ENCODE results near the gene CCNT1. TPM values are rescaled to one million over a fixed set of nuclear protein-coding genes. Genes with fewer than 3 reads are reported as not detected.
"Not testable (repeated sequence)": the region's sequence is repeated elsewhere in the genome, so short reads cannot be mapped to it uniquely, and the experiment has no call there.

The CCNT1 gene
- total RNA-seq, 2 experiments from 2014 or later: 150 TPM

- Histone ChIP-seq H3K4me1 (ENCODE audit: insufficient read depth, low read length) (peaks cover 29% of the 10 kb centered on the region), H3K27ac (ENCODE audit: low read depth in 1 of 2, low read length in 2 of 2) (no peak overlapping the region), H3K4me3 (ENCODE audit: low read length) (peak overlapping the region; percentile 90), H3K36me3 (ENCODE audit: insufficient read depth, low read length) (peaks cover 26% of the 10 kb centered on the region), H3K9me3 (ENCODE audit: control insufficient read depth in 1 of 2, insufficient read depth in 1 of 2, low read length in 2 of 2) (no peaks in the 10 kb centered on the region), H3K27me3 (ENCODE audit: control insufficient read depth in 1 of 2, insufficient read depth in 2 of 2, low read length in 2 of 2) (no peaks in the 10 kb centered on the region)
- ChIA-PET CTCF (interaction anchor here (1.6 to 2.2 kb wide), 2 partner anchors 9 kb away, joined by 5 read pairs; no protein-coding TSS in a partner anchor), POLR2A (interaction anchor here (0.8 to 1.9 kb wide), 14 partner anchors 9 to 484 kb away, joined by 3 to 35 read pairs (median 7); partner anchors contain the start of genes CCNT1, DDX23 and TUBA1B)
- H3K4me3 Mint-ChIP-seq: peak overlapping the region; percentile 91
- H3K36me3 Mint-ChIP-seq (ENCODE audit: low read depth): peaks cover 47% of the 10 kb centered on the region
- DNase-seq: no peak
- intact Hi-C loops (cut with DNase I, micrococcal nuclease): loop anchor here (1.0 to 5.0 kb wide), 2 partner anchors 33 to 526 kb away; partner anchors contain the start of genes CCNT1 (in 2 of the 2) and ASB8 (in 1 of the 2)
- TF ChIP-seq CTCF (IDR thresholded peaks at IDR 0.05): no peak
- ATAC-seq (ENCODE audit: poor library complexity): no peak
- peaks cover 42% of the 10 kb centered on the region for H3K4me1 Mint-ChIP-seq (ENCODE audit: low read depth)
- H3K27ac Mint-ChIP-seq: no peak overlapping the region
- H3K27me3 Mint-ChIP-seq: no peaks in the 10 kb centered on the region
- no peaks in the 10 kb centered on the region for H3K9me3 Mint-ChIP-seq
Observed at GRCh38 chr12:48682927-48683326, 33.6 kb downstream of the CCNT1 start.

- ChIA-PET CTCF (interaction anchor here (1.6 to 2.2 kb wide), 2 partner anchors 9 kb away, joined by 5 read pairs; no protein-coding TSS in a partner anchor), POLR2A (interaction anchor here (0.6 to 1.9 kb wide), 23 partner anchors 9 to 1342 kb away, joined by 3 to 35 read pairs (median 5); partner anchors contain the start of genes CCNT1, DDX23, RACGAP1 and SENP1)
- peaks cover 32% of the 10 kb centered on the region for H3K4me1 ChIP-seq (ENCODE audit: insufficient read depth, low read length)
- H3K27me3 Mint-ChIP-seq; ATAC-seq (ENCODE audit: poor library complexity); H3K9me3 ChIP-seq (ENCODE audit: control insufficient read depth in 1 of 2, insufficient read depth in 1 of 2, low read length in 2 of 2); DNase-seq; H3K27me3 ChIP-seq (ENCODE audit: control insufficient read depth in 1 of 2, insufficient read depth in 2 of 2, low read length in 2 of 2); H3K9me3 Mint-ChIP-seq: not testable (repeated sequence)
- peak overlapping the region; percentile 90 for H3K4me3 ChIP-seq (ENCODE audit: low read length)
- Mint-ChIP-seq H3K36me3 (ENCODE audit: low read depth) (peaks cover 47% of the 10 kb centered on the region), H3K4me3 (peak overlapping the region; percentile 91), H3K27ac (peak overlapping the region; percentile 97), H3K4me1 (ENCODE audit: low read depth) (peaks cover 46% of the 10 kb centered on the region)
- peaks cover 30% of the 10 kb centered on the region for H3K36me3 ChIP-seq (ENCODE audit: insufficient read depth, low read length)
- H3K27ac ChIP-seq (ENCODE audit: low read depth in 1 of 2, low read length in 2 of 2): peak overlapping the region in 1 of 2 donors; percentile 53
- intact Hi-C loops (cut with DNase I, micrococcal nuclease): loop anchor here (1.0 to 5.0 kb wide), 2 partner anchors 34 to 525 kb away; partner anchors contain the start of genes CCNT1 (in 2 of the 2) and ASB8 (in 1 of the 2)
Observed at GRCh38 chr12:48682533-48682905, 34.0 kb downstream of the CCNT1 start.

DNA sequence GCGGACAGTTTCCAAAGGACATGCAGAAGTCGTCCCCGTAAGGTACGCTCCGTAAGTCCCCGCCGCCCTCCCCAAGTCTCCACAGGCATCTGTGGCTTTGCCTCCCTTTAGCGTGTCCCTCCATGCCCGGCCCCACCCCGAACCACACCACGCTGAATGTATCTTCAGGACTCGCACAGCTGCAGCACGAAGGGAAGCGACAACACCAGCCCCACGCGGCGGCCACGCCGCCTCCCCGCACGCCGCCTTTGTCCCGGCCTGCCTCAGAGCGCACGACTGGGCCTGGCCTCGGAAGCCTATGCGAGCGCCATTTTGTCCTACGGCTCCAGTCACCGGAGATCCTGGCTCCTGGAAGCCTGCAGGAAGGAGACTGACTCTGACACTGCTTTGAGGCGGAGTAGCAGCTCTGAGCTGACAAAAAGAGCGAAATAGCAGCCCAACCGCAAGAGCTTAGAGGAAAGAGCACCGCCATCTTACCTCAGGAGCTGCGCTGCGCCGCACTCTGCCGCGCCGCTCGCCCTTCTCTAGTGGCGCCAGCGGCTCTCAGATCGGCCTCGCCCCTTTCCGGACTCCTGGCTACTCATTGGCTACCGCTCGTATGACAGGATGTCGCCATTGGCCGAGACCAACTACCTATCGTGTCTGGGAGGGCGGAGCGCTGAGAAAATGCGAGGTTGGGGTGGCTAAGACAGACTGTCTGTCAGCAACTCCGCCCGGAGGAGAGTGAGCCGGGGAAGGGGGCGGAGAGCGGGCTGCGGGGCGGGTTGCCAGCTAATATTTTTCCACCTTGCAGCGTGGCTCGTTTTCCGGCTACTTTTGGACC is 34.6 kb downstream of the CCNT1 start, which contains the start of gene KANSL2:
TSS of gene KANSL2 (minus strand) at position 529 of the 823 bp plus-strand sequence. CDS start 606 bp downstream, outside the sequence.
- POLR2A ChIA-PET: interaction anchor here (0.6 to 1.9 kb wide), 25 partner anchors 10 to 1343 kb away, joined by 3 to 35 read pairs (median 4); partner anchors contain the start of genes CCNT1, DDX23, RACGAP1 and SENP1
- H3K4me3 ChIP-seq (ENCODE audit: low read length): peak within 1 kb of the TSS; percentile 90
- no peak for TF ChIP-seq CTCF (IDR thresholded peaks at IDR 0.05)
- Mint-ChIP-seq H3K4me3 (peak within 1 kb of the TSS; percentile 91), H3K9me3 (no peaks in the 10 kb centered on the region), H3K27me3 (no peaks in the 10 kb centered on the region), H3K27ac (peak within 1 kb of the TSS; percentile 97), H3K36me3 (ENCODE audit: low read depth) (peaks cover 53% of the 10 kb centered on the region), H3K4me1 (ENCODE audit: low read depth) (peaks cover 52% of the 10 kb centered on the region)
- peaks cover 34% of the 10 kb centered on the region for H3K36me3 ChIP-seq (ENCODE audit: insufficient read depth, low read length)
- DNase-seq (peak; percentile 94 to 99 (median 96)), ATAC-seq (ENCODE audit: poor library complexity) (peak; percentile 94)
- peak within 1 kb of the TSS; percentile 84 to 90 for H3K27ac ChIP-seq (ENCODE audit: low read depth in 1 of 2, low read length in 2 of 2)
- no peaks in the 10 kb centered on the region for H3K9me3 ChIP-seq (ENCODE audit: control insufficient read depth in 1 of 2, insufficient read depth in 1 of 2, low read length in 2 of 2)
- intact Hi-C loops (cut with DNase I, micrococcal nuclease): loop anchor here (1.0 to 5.0 kb wide), 2 partner anchors 34 to 525 kb away; partner anchors contain the start of genes CCNT1 (in 2 of the 2) and ASB8 (in 1 of the 2)
- no peaks in the 10 kb centered on the region for H3K27me3 ChIP-seq (ENCODE audit: control insufficient read depth in 1 of 2, insufficient read depth in 2 of 2, low read length in 2 of 2)
- CTCF ChIA-PET: interaction anchor here (1.6 to 2.2 kb wide), 2 partner anchors 8 to 10 kb away, joined by 5 read pairs; no protein-coding TSS in a partner anchor
- peaks cover 37% of the 10 kb centered on the region for H3K4me1 ChIP-seq (ENCODE audit: insufficient read depth, low read length)

Measured in CD4-positive, alpha-beta T cell (primary cell).